ENCODE measurements around the gene SH3D21. TPM values are rescaled to one million over a fixed set of nuclear protein-coding genes. Genes with fewer than 3 reads are reported as not detected.
A peak's percentile ranks its signal among the peaks of the same experiment; 100 is the strongest.

The SH3D21 gene
- total and polyA plus RNA-seq, 4 donors = 2.5 to 10.7 (median 7.5) TPM

DNA sequence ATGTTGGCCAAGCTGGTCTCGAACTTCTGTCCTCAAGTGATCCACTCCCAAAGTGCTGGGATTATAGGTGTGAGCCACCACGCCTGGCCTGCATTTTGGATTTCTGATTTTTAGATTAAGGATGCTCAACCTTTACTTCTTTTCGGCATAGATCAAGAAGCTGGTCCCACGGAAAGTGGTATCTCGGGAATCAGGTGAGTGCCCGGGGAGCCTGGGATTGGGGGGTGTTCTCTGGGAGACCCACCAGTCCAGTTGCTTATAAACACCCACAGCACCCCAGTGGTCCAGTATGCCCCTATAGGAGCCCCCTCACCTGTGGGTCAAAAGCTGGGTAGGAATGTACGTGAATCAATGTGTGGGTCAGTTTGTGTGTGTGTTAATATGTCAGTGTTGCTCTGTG lies 3.2 kb downstream of the SH3D21 start:
- WGBS (ENCODE audit: insufficient coverage) = 87% methylated on average over 3 of the region's 7 CpGs

GRCh38 chr1:36320291-36320761 lies 14.2 kb downstream of the SH3D21 start:
- peak in 1 of 6 donors; percentile 17 for DNase-seq (ENCODE audit: low read depth in 4 of 6, low spot score in 6 of 6)
- Histone ChIP-seq H3K36me3 (ENCODE audit: control insufficient read depth, insufficient read depth, low read length) (peaks cover 33% of the 10 kb centered on the region), H3K9me3 (ENCODE audit: control insufficient read depth, insufficient read depth, low read length) (no peaks in the 10 kb centered on the region), H3K27ac (ENCODE audit: low read depth, low read length) (peak overlapping the region; percentile 67), H3K27me3 (ENCODE audit: control insufficient read depth, insufficient read depth, low read length) (peaks cover 31% of the 10 kb centered on the region), H3K4me3 (ENCODE audit: low read depth, low read length) (peak overlapping the region; percentile 32), H3K4me1 (ENCODE audit: control insufficient read depth, insufficient read depth, low read length) (peaks cover 32% of the 10 kb centered on the region)
- WGBS (ENCODE audit: insufficient coverage) = 62% methylated on average over 12 of the region's 16 CpGs

More for the DNA sequence above, 3.2 kb downstream of the SH3D21 start:
- no peaks in the 10 kb centered on the region for H3K9me3 ChIP-seq (ENCODE audit: control insufficient read depth, insufficient read depth, low read length)
- no peak overlapping the region for H3K4me3 ChIP-seq (ENCODE audit: low read depth, low read length)
- no peak for DNase-seq (ENCODE audit: low read depth in 4 of 6, low spot score in 6 of 6)
- H3K36me3 ChIP-seq (ENCODE audit: control insufficient read depth, insufficient read depth, low read length) = peaks cover 16% of the 10 kb centered on the region
- peaks cover 21% of the 10 kb centered on the region for H3K4me1 ChIP-seq (ENCODE audit: control insufficient read depth, insufficient read depth, low read length)
- no peaks in the 10 kb centered on the region for H3K27me3 ChIP-seq (ENCODE audit: control insufficient read depth, insufficient read depth, low read length)
- no peak overlapping the region for H3K27ac ChIP-seq (ENCODE audit: low read depth, low read length)

DNA sequence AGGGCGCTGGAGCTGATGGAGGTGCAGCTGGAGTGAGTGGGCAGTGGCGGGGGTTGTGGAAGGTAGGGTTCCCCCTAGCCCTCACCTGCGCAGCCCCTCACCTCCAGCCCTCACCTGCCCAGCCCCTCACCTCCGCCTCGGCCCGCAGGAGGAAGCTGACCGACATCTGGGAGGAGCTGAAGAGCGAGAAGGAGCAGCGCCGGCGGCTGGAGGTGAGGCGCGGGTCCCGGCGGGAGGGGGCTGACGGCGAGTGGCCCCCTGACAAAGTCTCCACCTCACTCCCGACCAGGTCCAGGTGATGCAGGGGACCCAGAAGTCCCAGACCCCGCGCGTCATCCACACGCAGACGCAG lies 14.6 kb downstream of the SH3D21 start:
- H3K4me3 ChIP-seq (ENCODE audit: low read depth, low read length) = peak overlapping the region; percentile 32
- peaks cover 33% of the 10 kb centered on the region for H3K36me3 ChIP-seq (ENCODE audit: control insufficient read depth, insufficient read depth, low read length)
- DNase-seq (ENCODE audit: low read depth in 4 of 6, low spot score in 6 of 6) = no peak
- peak overlapping the region; percentile 67 for H3K27ac ChIP-seq (ENCODE audit: low read depth, low read length)
- H3K27me3 ChIP-seq (ENCODE audit: control insufficient read depth, insufficient read depth, low read length) = peaks cover 31% of the 10 kb centered on the region
- H3K9me3 ChIP-seq (ENCODE audit: control insufficient read depth, insufficient read depth, low read length) = no peaks in the 10 kb centered on the region
- H3K4me1 ChIP-seq (ENCODE audit: control insufficient read depth, insufficient read depth, low read length) = peaks cover 34% of the 10 kb centered on the region
- WGBS (ENCODE audit: insufficient coverage) = 21% methylated on average over 21 of the region's 23 CpGs

DNA sequence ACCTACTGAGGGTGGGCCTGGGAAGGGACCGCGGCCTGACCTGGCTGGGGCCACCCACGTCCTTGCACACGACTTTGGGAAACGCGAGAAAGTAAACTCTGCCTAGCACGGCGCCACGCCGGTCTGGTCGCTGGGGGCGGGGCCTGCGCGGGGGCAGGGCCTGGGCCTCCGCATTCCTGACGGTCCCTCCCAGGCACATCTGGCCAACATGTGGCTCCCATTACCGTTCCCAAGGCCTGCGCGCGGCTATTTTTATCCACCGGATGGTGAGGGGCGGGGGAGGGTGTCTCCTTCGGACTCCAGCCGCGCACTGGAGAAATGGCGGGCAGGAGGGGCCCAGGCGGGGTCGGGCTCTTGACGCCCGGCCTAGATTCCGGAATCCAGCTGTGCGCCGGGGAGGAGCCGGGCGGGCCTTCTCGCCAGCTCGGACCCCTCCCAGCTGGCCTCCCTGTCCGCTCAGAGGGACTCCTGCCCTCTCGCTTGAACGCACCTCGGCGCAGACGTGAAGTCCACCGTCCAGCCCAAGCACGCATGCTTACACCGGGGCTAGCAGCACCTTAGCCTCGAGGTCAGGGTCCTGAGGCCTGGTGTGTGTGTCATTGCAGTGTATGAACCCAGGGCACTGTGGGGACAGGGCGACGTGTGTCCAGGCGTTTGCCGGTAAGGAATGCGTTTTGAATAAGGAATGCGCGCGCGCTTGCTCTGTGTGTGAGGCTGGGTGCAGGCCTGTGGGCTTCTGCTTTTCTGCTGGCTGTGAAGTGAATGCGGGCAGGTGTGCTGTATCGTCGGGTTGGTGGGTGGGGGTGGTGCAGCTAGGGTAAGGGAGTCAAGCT lies 15.2 kb downstream of the SH3D21 start:
- peak overlapping the region; percentile 32 for H3K4me3 ChIP-seq (ENCODE audit: low read depth, low read length)
- peak in 2 of 6 donors; percentile 16 to 85 for DNase-seq (ENCODE audit: low read depth in 4 of 6, low spot score in 6 of 6)

DNA sequence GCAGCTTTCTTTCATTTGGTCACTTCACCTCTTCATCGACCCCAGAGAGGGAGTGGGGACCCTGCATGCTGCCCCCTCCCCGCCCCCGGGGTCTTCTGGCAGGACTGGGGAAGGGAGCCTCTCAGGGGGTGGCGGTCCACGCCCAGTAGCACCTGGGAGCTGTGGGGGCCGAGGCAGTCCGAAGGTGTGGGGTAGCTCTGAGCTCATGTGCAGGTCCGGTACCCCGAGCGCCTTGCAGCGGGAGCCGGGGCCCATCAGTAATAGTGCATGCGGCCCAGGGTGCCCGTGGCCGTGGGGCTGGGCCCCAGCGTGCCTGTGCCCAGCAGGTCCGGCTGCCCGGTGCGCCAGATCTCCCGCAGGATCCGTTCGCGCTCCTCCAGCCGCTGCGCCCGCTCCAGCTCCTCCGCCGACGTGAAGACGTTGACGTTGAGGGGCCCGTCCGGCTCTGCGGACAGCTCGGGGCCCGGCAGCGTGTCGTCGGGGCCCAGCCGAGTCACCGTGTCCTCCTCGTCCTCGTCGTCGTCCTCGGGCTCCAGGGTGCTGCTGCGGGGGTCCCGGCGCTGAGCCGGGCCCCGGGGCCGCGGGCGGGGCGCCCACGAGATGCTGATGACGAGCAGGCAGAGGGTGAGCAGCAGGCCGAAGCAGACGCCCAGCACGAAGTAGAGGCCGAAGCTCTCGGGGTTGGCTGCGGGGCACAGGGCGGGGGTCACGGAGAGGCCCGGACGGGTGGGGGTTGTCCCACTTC lies 16.0 kb downstream of the SH3D21 start:
- H3K36me3 ChIP-seq (ENCODE audit: control insufficient read depth, insufficient read depth, low read length) = peaks cover 32% of the 10 kb centered on the region
- H3K9me3 ChIP-seq (ENCODE audit: control insufficient read depth, insufficient read depth, low read length) = no peaks in the 10 kb centered on the region
- H3K4me1 ChIP-seq (ENCODE audit: control insufficient read depth, insufficient read depth, low read length) = peaks cover 37% of the 10 kb centered on the region
- WGBS (ENCODE audit: insufficient coverage) = 25% methylated on average over 67 of the region's 67 CpGs
- DNase-seq (ENCODE audit: low read depth in 4 of 6, low spot score in 6 of 6) = peak in 1 of 6 donors; percentile 24
- peak overlapping the region; percentile 45 for H3K4me3 ChIP-seq (ENCODE audit: low read depth, low read length)
- peaks cover 31% of the 10 kb centered on the region for H3K27me3 ChIP-seq (ENCODE audit: control insufficient read depth, insufficient read depth, low read length)
- peak overlapping the region; percentile 84 for H3K27ac ChIP-seq (ENCODE audit: low read depth, low read length)

More for the DNA sequence above, 15.2 kb downstream of the SH3D21 start:
- Histone ChIP-seq H3K36me3 (ENCODE audit: control insufficient read depth, insufficient read depth, low read length) (peaks cover 33% of the 10 kb centered on the region), H3K27me3 (ENCODE audit: control insufficient read depth, insufficient read depth, low read length) (peaks cover 31% of the 10 kb centered on the region), H3K4me1 (ENCODE audit: control insufficient read depth, insufficient read depth, low read length) (peaks cover 37% of the 10 kb centered on the region), H3K9me3 (ENCODE audit: control insufficient read depth, insufficient read depth, low read length) (no peaks in the 10 kb centered on the region), H3K27ac (ENCODE audit: low read depth, low read length) (peak overlapping the region; percentile 67)
- WGBS (ENCODE audit: insufficient coverage) = 27% methylated on average over 59 of the region's 59 CpGs

DNA sequence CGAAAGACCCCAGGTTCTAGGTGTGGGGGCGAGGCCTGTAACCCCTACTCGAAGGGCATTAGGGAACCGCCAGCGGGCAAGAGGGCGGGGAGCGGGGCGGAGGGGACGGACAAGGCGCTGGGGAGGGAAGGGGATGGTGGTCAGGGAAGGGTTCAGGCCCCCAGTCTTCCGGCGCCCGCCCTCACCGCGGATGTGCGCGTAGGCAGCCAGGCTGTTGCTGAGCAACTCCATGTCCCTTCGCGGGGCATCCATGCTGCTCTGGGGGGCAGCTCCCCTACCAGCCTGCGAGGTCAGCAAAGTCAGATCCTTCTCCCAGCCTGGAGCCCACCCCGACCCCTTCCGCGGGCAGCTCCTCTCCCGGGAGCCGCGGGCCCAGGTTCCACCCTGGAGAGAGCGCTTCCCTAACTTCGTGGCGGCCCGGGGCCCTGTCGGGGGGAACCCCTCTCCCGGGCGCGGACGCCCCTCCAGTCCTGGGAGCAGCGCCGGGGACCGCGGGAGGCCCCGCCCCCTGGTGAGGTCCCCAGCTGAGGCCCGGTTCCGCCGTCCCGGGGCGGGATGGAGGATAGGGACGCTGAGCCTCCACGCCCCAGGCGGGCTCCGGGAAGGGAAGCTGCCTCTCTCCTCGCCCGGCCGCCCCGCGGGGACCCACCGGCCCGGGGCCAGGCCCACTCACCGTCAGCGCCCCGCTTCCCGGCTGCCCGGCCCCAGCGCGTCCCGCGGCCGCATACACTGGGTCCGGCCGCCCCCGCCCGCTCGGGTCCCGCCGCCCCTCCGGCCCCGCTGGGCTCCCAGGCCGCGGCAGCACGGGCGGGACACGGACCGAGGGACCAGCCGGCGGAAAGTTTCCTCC lies 16.8 kb downstream of the SH3D21 start:
- peak in 2 of 6 donors; percentile 29 to 67 for DNase-seq (ENCODE audit: low read depth in 4 of 6, low spot score in 6 of 6)
- Histone ChIP-seq H3K27me3 (ENCODE audit: control insufficient read depth, insufficient read depth, low read length) (peaks cover 31% of the 10 kb centered on the region), H3K4me3 (ENCODE audit: low read depth, low read length) (peak overlapping the region; percentile 45), H3K27ac (ENCODE audit: low read depth, low read length) (peak overlapping the region; percentile 84), H3K4me1 (ENCODE audit: control insufficient read depth, insufficient read depth, low read length) (peaks cover 37% of the 10 kb centered on the region), H3K9me3 (ENCODE audit: control insufficient read depth, insufficient read depth, low read length) (no peaks in the 10 kb centered on the region), H3K36me3 (ENCODE audit: control insufficient read depth, insufficient read depth, low read length) (peaks cover 32% of the 10 kb centered on the region)
- WGBS (ENCODE audit: insufficient coverage) = 3% methylated on average over 83 of the region's 83 CpGs

GRCh38 chr1:36323636-36324352 lies 17.6 kb downstream of the SH3D21 start, which contains the start of gene EVA1B:
TSS of gene EVA1B (minus strand) at chr1:36323645. CDS start at chr1:36323037, 608 bp downstream.
- Histone ChIP-seq H3K36me3 (ENCODE audit: control insufficient read depth, insufficient read depth, low read length) (peaks cover 32% of the 10 kb centered on the region), H3K9me3 (ENCODE audit: control insufficient read depth, insufficient read depth, low read length) (no peaks in the 10 kb centered on the region), H3K27me3 (ENCODE audit: control insufficient read depth, insufficient read depth, low read length) (peaks cover 31% of the 10 kb centered on the region), H3K4me3 (ENCODE audit: low read depth, low read length) (peak within 1 kb of the TSS; percentile 52), H3K27ac (ENCODE audit: low read depth, low read length) (peak within 1 kb of the TSS; percentile 84), H3K4me1 (ENCODE audit: control insufficient read depth, insufficient read depth, low read length) (peaks cover 39% of the 10 kb centered on the region)
- DNase-seq (ENCODE audit: low read depth in 4 of 6, low spot score in 6 of 6) = peak in 1 of 6 donors; percentile 21
- WGBS (ENCODE audit: insufficient coverage) = 7% methylated on average over 17 of the region's 36 CpGs

GRCh38 chr1:36324353-36324703 lies 18.2 kb downstream of the SH3D21 start:
- peak overlapping the region; percentile 82 for H3K27ac ChIP-seq (ENCODE audit: low read depth, low read length)
- no peak overlapping the region for H3K4me3 ChIP-seq (ENCODE audit: low read depth, low read length)
- 30% methylated on average over 6 of the region's 9 CpGs for WGBS (ENCODE audit: insufficient coverage)
- peaks cover 40% of the 10 kb centered on the region for H3K4me1 ChIP-seq (ENCODE audit: control insufficient read depth, insufficient read depth, low read length)
- H3K36me3 ChIP-seq (ENCODE audit: control insufficient read depth, insufficient read depth, low read length) = peaks cover 28% of the 10 kb centered on the region
- no peaks in the 10 kb centered on the region for H3K9me3 ChIP-seq (ENCODE audit: control insufficient read depth, insufficient read depth, low read length)
- DNase-seq (ENCODE audit: low read depth in 4 of 6, low spot score in 6 of 6) = no peak
- H3K27me3 ChIP-seq (ENCODE audit: control insufficient read depth, insufficient read depth, low read length) = peaks cover 31% of the 10 kb centered on the region
